HG03565 (cell line): ENCODE measurements around the gene HACD2.

Experiments
- ATAC-seq: cut with Tn5 transposase; IDR thresholded peaks from one replicate; pipeline ENCODE4 v1.9.1; 2021; ENCODE audit warnings: mild to moderate bottlenecking, moderate library complexity; ENCODE audit not compliant: unreplicated experiment

Gene HACD2, protein sequence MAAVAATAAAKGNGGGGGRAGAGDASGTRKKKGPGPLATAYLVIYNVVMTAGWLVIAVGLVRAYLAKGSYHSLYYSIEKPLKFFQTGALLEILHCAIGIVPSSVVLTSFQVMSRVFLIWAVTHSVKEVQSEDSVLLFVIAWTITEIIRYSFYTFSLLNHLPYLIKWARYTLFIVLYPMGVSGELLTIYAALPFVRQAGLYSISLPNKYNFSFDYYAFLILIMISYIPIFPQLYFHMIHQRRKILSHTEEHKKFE

DNA sequence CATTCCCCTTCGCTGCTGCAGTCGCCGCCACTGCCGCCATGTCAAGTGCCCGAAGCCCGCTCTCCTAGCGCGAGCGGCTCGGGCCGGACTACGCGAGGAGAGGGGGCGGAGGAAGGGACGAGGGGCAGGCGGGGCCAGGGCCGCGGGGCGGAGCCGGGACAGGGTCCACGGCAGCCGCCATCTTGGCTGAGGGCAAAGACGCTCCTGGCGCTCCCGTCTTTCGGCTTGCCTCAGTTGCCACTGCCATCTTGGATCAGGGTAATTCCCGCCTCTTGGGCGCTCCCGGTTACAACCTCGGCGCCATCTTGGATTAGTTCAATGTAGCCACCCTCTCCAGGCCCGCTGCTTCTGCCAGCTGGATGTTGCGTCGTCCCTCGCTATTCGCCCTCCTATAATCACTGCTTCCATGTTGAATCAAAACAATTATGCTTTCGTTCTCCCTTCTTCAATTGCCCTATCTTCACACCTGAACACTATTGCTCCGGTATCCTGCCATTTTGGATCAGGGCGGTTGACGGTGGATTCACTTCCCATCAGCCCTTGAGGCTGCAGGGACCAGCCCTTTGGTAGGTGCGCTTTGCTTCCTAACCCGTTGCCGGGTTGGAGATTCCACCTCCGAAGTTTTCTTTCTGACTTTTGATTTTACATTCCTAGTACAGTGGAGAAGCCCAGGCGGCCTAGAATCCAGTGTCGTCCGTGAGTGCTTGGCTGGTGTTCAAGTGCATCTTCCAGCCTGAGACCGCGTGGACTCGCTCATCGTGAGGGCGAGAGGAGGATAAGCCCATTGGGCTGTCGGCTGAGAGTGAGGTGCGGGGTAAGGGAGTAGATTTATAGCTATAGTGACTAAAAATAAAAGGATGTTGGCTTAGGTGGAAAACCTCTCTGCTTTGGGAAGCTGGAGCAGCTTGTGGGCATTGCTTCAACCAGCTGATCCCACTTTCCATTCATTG lies at the start of gene HACD2:
HACD2 (minus strand) TSS at position 66 of the 950 bp plus-strand sequence; CDS start at position 40, 26 bp downstream.
- peak; percentile 82 for ATAC-seq

GRCh38 chr3:123634149-123635051 lies 49.5 kb upstream of the HACD2 start:
- ATAC-seq, result no peak

- ATAC-seq, result no peak
Observed at GRCh38 chr3:123633530-123633929, 48.7 kb upstream of the HACD2 start.

DNA sequence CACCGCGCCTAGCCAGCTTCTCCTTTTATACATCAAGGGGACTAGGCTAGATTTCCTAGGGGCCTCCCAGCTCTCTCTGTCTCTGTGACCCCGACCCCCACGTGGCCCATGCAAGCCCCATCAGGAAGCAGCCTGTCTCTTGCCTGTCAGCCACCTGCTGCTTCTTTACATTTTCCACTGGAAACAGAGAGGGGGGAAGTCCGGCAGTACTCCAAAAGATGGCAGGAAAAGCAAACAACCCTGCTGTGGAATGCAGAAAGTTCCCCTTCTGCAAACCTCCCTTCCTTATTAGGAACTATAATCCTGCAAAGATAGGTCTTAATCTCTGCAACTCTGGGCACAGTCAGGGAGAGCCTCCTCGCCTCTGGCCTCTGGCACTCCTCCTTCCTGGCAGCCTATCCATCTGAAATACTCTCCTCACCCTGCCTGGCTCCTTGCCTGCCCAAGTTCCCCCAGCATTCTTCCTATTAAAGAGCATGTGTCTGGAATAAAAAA lies 47.4 kb upstream of the HACD2 start:
- ATAC-seq, result no peak

GRCh38 chr3:123629747-123630047 lies 44.8 kb upstream of the HACD2 start:
- no peak for ATAC-seq

- no peak for ATAC-seq
Observed at GRCh38 chr3:123628996-123629746, 44.3 kb upstream of the HACD2 start.

GRCh38 chr3:123627673-123628670 lies 43.1 kb upstream of the HACD2 start:
- ATAC-seq, result no peak

- no peak for ATAC-seq
Observed at GRCh38 chr3:123626881-123627280, 42.0 kb upstream of the HACD2 start.

- no peak for ATAC-seq
Observed at GRCh38 chr3:123624302-123624701, 39.4 kb upstream of the HACD2 start.

- no peak for ATAC-seq
Observed at GRCh38 chr3:123623346-123623880, 38.6 kb upstream of the HACD2 start.

- no peak for ATAC-seq
Observed at GRCh38 chr3:123622766-123623165, 37.9 kb upstream of the HACD2 start.

- ATAC-seq, result no peak
Observed at GRCh38 chr3:123621850-123622189, 37.0 kb upstream of the HACD2 start.

- no peak for ATAC-seq
Observed at GRCh38 chr3:123621186-123621849, 36.5 kb upstream of the HACD2 start.

DNA sequence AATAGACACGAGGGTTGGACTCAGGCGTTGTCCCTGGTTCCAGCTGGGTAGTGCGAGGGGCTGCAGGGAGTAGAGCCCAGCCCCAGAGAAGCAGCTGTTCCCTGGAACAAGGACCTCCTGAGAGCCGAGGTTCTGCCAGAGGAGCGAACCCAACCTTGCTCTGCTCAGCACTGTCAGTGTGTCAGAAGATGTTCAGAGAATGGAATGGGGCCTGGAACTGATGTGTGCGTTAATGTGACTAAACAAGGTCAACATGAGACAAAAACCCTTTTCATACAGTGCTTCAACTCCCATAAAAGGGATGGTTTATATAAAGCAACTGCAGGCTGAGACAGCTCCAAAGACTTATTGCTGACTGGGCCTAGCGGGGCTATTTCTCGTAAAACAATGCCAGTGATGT lies 35.5 kb upstream of the HACD2 start:
- ATAC-seq, result no peak

- no peak for ATAC-seq
Observed at GRCh38 chr3:123618768-123619484, 34.1 kb upstream of the HACD2 start.

GRCh38 chr3:123618076-123618708 lies 33.3 kb upstream of the HACD2 start:
- no peak for ATAC-seq

DNA sequence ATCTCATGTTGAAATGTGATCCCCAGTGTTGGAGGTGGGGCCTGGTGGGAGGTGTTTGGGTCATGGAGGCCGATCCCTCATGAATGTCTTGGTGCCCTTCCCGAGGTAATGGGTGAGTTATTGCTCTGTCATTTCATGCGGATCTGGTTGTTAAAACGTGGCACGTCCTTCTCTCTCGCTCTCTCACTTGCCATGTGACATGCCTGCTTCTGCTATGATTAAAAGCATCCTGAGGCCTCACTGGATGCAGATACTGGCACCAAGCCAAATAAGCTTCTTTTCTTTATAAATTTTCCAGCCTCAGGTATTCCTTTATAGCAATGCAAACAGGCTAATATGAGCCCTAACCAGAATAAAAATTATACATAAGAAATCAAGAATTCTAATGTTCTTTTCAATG lies 31.7 kb upstream of the HACD2 start:
- no peak for ATAC-seq
